Sigmoid colon (tissue), 7 donors: ENCODE results near the gene ZFYVE9. TPM values are rescaled to one million over a fixed set of nuclear protein-coding genes. Genes with fewer than 3 reads are reported as not detected.

Experiments
- DNase-seq: peaks from one replicate; pipeline ENCODE4 v3.0.0-alpha.2; 2019
- H3K27ac ChIP-seq, 4 donors: fragments of 200-600 bp; sonication (generic); one replicate each; pipeline ENCODE4 v1.5.1; 2016 to 2019; ENCODE audit warnings: mild to moderate bottlenecking in 1 of 4
- H3K27me3 ChIP-seq, 3 donors: fragments of 200-600 bp; sonication (generic); one replicate each; pipeline ENCODE4 v1.5.1; 2019; ENCODE audit warnings: mild to moderate bottlenecking in 1 of 3
- H3K36me3 ChIP-seq, 4 donors: fragments of 200-600 bp; sonication (generic); one replicate each; pipeline ENCODE4 v1.5.1; 2016 to 2019
- H3K4me1 ChIP-seq, 4 donors: fragments of 200-600 bp; sonication (generic); one replicate each; pipeline ENCODE4 v1.5.1; 2017 to 2019
- H3K4me3 ChIP-seq, 4 donors: fragments of 200-600 bp; sonication (generic); one replicate each; pipeline ENCODE4 v1.5.1; 2017 to 2019; ENCODE audit warnings: mild to moderate bottlenecking in 2 of 4, moderate library complexity in 1 of 4
- H3K9me3 ChIP-seq, 4 donors: fragments of 200-600 bp in 3 of 4; sonication (generic) in 3 of 4; one replicate each; pipeline versions ENCODE4 v1.5.1 to v1.6.1; 2013 to 2019
- CTCF ChIP-seq, 4 experiments: fragments of 450-650 bp in 3 of 4; fragments of 200-600 bp in 1 of 4; IDR thresholded peaks; one replicate each; pipeline ENCODE4 v1.5.1; 2016 to 2019; ENCODE audit warnings: antibody characterized with exemption in 4 of 4, mild to moderate bottlenecking in 3 of 4, moderate library complexity in 2 of 4
- EP300 ChIP-seq, 4 donors: sonication (generic); formaldehyde crosslinking; IDR thresholded peaks; one replicate each; pipeline ENCODE4 v1.6.1; 2017; ENCODE audit warnings: antibody characterized with exemption in 4 of 4
- POLR2A ChIP-seq, 2 donors: fragments of 450-650 bp; IDR thresholded peaks; one replicate each; pipeline ENCODE4 v1.6.1; 2016; ENCODE audit warnings: antibody characterized with exemption in 2 of 2, mild to moderate bottlenecking in 2 of 2, moderate library complexity in 2 of 2
- POLR2AphosphoS5 ChIP-seq, 4 donors: sonication (generic); formaldehyde crosslinking; IDR thresholded peaks; one replicate each; pipeline ENCODE4 v1.6.1; 2017; ENCODE audit warnings: antibody characterized with exemption in 4 of 4
- WGBS, 2 donors: extraction: QIAGEN DNeasy Blood & Tissue Kit; methylation state at CpG; one replicate each; pipeline ENCODE4 v1.1.7; 2013; 5-methylcytosine and 5-hydroxymethylcytosine counted together
- intact Hi-C: fragments of 100-400 bp; cut with DNase I; formaldehyde crosslinking; loops from one replicate; pipeline ENCODE4 v1.15.1; 2023
- polyA plus RNA-seq, 3 donors: library from polyadenylated mRNA; stranded (reverse); fragments of 200-250 nt; gene quantifications; one replicate each; pipeline ENCODE4 v1.2.3, GENCODE V29; 2013
- total RNA-seq, 4 donors: library from RNA; depleted of rRNA; stranded (reverse); fragments of >200 nt; gene quantifications; one replicate each; pipeline ENCODE4 v1.1.0, GENCODE V29; 2016
- donor health status: healthy with polysubstance abuse.
- donor health status: Bipolar disorder and iron deficiency.
- donor health status: healthy.

The ZFYVE9 gene
- total and polyA plus RNA-seq, 7 donors = 4.7 to 36.3 (median 25.9) TPM

- no peak for DNase-seq
- no peaks in the 10 kb centered on the region for H3K9me3 ChIP-seq
- H3K27me3 ChIP-seq = no peaks in the 10 kb centered on the region
- no peaks in the 10 kb centered on the region for H3K36me3 ChIP-seq
- H3K4me1 ChIP-seq = no peaks in the 10 kb centered on the region
- no peak overlapping the region for H3K4me3 ChIP-seq
- TF ChIP-seq POLR2AphosphoS5 (IDR thresholded peaks at IDR 0.05) (no peak), POLR2A (IDR thresholded peaks at IDR 0.05) (no peak), EP300 (IDR thresholded peaks at IDR 0.05) (no peak), CTCF (IDR thresholded peaks at IDR 0.05) (no peak)
- H3K27ac ChIP-seq = no peak overlapping the region
- intact Hi-C loops = no loop called here
These were observed 30.4 kb upstream of the ZFYVE9 start for GRCh38 chr1:52111492-52111891.

GRCh38 chr1:52112489-52112888 lies 29.4 kb upstream of the ZFYVE9 start:
- intact Hi-C loops = no loop called here

GRCh38 chr1:52119301-52120079 lies 22.4 kb upstream of the ZFYVE9 start:
- Histone ChIP-seq H3K9me3 (no peaks in the 10 kb centered on the region), H3K27ac (no peak overlapping the region), H3K27me3 (no peaks in the 10 kb centered on the region), H3K36me3 (no peaks in the 10 kb centered on the region), H3K4me1 (no peaks in the 10 kb centered on the region), H3K4me3 (no peak overlapping the region)
- intact Hi-C loops = no loop called here
- no peak for DNase-seq
- WGBS, 2 donors = 77 to 81% methylated on average over 12 of the region's 12 CpGs
- TF ChIP-seq EP300 (IDR thresholded peaks at IDR 0.05) (no peak), POLR2AphosphoS5 (IDR thresholded peaks at IDR 0.05) (no peak), POLR2A (IDR thresholded peaks at IDR 0.05) (no peak), CTCF (IDR thresholded peaks at IDR 0.05) (no peak)

More at GRCh38 chr1:52112489-52112888, 29.4 kb upstream of the ZFYVE9 start:
- Histone ChIP-seq H3K27me3 (no peaks in the 10 kb centered on the region), H3K36me3 (no peaks in the 10 kb centered on the region), H3K4me1 (no peaks in the 10 kb centered on the region), H3K9me3 (no peaks in the 10 kb centered on the region), H3K27ac (no peak overlapping the region), H3K4me3 (no peak overlapping the region)
- DNase-seq = no peak
- 96 to 97% methylated on average over 3 of the region's 3 CpGs for WGBS, 2 donors
- TF ChIP-seq POLR2A (IDR thresholded peaks at IDR 0.05) (no peak), CTCF (IDR thresholded peaks at IDR 0.05) (no peak), EP300 (IDR thresholded peaks at IDR 0.05) (no peak), POLR2AphosphoS5 (IDR thresholded peaks at IDR 0.05) (no peak)

GRCh38 chr1:52122384-52122783 lies 19.5 kb upstream of the ZFYVE9 start:
- intact Hi-C loops = no loop called here
- Histone ChIP-seq H3K4me3 (no peak overlapping the region), H3K36me3 (no peaks in the 10 kb centered on the region), H3K27me3 (no peaks in the 10 kb centered on the region), H3K4me1 (no peaks in the 10 kb centered on the region), H3K27ac (no peak overlapping the region), H3K9me3 (no peaks in the 10 kb centered on the region)
- 17 to 69% methylated on average over 2 of the region's 2 CpGs for WGBS, 2 donors
- TF ChIP-seq CTCF (IDR thresholded peaks at IDR 0.05) (no peak), EP300 (IDR thresholded peaks at IDR 0.05) (no peak), POLR2A (IDR thresholded peaks at IDR 0.05) (no peak), POLR2AphosphoS5 (IDR thresholded peaks at IDR 0.05) (no peak)
- DNase-seq = no peak

- intact Hi-C loops = no loop called here
- Histone ChIP-seq H3K36me3 (no peaks in the 10 kb centered on the region), H3K4me1 (no peaks in the 10 kb centered on the region), H3K27ac (no peak overlapping the region), H3K4me3 (no peak overlapping the region), H3K9me3 (no peaks in the 10 kb centered on the region), H3K27me3 (no peaks in the 10 kb centered on the region)
- WGBS, 2 donors = 93 to 95% methylated on average over 6 of the region's 6 CpGs
- no peak for DNase-seq
- TF ChIP-seq CTCF (IDR thresholded peaks at IDR 0.05) (no peak), POLR2AphosphoS5 (IDR thresholded peaks at IDR 0.05) (no peak), EP300 (IDR thresholded peaks at IDR 0.05) (no peak), POLR2A (IDR thresholded peaks at IDR 0.05) (no peak)
These were observed 18.3 kb upstream of the ZFYVE9 start for GRCh38 chr1:52123622-52124021.
